Measurements from ENCODE around the gene WDR27.
"Not testable (repeated sequence)": the region's sequence is repeated elsewhere in the genome, so short reads cannot be mapped to it uniquely, and the experiment has no call there.

The WDR27 gene

DNA sequence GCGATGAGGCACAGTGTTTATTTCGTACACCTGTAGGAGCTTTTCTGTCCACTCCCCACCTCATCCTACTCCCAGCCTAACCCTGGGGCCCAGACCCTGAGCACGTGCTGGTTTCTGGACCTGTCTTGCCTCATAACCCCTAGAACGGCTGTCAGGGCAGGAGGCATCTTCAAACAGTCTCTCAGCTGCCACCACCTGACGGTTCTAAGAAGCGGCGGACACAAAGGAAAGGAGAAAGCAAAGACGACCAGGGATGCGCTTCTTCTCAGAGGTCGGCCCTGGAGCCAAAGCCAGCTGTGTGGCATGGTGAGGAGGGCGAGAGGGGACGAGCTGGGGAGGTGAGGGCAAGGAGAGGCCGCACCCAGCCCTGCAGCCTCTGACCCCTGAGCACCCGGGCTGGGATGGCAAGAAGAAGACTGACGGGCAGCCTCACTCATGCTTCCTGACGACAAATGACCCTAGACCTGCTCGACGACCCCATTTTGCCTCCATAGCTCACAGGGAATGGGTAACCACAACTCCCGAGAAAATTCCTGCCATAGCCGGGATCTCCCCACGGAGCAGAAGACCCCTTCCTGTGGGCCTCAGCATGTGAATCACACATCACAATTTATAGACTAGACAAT, 62.1 kb downstream of the WDR27 start:
- DNase-seq (ENCODE audit: low read depth): peak; percentile 14

DNA sequence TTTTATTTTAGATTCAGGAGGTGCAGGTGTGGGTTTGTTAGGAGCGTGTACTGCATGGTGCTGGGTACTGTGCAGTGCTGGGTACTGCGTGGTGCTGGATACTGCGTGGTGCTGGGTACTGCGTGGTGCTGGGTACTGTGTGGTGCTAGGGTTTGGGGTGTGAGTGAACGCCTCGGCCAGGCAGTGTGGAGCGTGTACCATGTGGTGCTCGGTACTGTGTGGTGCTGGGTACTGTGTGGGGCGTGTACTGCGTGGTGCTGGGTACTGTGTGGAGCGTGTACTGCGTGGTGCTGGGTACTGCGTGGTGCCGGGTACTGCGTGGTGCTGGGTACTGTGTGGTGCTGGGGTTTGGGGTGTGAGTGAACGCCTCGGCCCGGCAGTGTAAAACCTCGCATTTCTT, 62.9 kb downstream of the WDR27 start:
- DNase-seq (ENCODE audit: low read depth): no peak

DNA sequence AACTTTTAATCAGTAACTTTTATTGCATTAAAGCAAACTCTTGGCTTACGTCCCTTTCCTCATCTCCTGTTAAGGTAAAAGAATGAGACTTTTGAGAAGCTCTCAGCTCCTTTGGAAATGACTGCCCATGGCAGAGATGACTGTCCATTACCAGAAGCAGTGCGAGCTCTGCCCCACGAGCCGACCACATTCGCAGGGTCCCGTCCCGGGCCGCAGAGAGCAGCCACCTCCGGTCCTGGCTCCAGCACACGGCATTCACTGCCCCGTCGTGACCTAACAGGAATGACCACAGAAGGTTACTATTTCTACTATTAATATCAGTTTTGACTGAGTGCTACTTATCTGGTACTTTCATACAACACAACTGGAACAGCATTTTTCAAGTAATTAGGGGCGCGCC, 63.4 kb downstream of the WDR27 start:
- DNase-seq (ENCODE audit: low read depth): no peak

DNA sequence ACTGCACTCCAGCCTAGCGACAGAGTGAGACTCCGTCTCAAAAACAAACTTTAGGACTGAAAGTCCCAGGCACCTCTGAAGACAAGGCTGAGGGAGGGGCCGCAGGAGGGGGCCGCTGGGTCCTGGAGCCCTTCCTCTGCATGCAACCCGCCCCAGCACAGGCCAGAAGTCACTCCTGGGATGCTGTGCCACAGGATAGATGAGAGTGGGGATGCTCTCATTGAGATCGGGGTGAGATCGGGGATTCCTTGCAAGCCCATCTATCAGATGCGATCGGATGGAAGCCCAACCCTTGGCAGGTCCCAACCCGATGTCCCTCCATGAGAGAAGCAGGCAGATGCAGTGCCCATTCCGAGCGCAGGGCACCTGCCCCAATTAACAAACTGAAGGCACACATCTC, 66.5 kb downstream of the WDR27 start:
- no peak for DNase-seq (ENCODE audit: low read depth)

DNA sequence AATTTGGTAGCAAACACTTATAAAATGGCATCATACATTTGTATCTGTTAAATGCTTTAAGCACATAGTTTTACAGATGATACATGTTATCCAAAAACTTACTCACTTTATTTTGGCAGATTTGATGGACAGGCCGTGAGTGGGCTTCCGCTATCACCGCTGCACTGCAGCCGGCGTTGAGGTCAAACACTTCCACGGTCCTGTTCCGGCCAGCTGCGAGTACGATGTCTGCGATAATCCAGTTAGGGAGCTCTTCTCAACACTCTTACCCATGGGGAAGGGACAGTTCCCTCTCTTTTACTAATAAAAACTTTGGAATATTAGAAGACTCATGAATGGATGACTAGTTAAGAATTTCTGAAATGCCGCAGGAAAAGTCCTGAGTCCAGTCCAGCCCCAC, 69.0 kb downstream of the WDR27 start:
- DNase-seq (ENCODE audit: low read depth): no peak

DNA sequence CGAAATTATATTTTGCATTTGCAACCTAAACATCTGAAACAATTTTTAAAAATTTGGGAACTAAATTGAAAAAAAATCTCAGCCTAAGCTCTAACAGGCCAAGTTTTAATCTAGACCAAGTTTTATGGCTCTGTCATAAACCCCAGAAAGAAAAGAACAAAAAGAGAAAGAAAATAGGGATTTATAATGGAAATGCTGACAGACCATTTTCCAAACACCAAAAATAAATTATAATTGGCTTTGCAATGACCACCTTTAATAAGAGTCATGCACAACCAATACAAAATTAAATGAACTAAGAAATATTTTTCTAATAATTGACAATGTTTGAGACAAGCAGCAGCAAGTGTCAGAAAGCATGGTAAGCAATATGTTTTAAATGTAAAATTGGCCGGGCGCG, 72.6 kb downstream of the WDR27 start:
- no peak for DNase-seq (ENCODE audit: low read depth)

DNA sequence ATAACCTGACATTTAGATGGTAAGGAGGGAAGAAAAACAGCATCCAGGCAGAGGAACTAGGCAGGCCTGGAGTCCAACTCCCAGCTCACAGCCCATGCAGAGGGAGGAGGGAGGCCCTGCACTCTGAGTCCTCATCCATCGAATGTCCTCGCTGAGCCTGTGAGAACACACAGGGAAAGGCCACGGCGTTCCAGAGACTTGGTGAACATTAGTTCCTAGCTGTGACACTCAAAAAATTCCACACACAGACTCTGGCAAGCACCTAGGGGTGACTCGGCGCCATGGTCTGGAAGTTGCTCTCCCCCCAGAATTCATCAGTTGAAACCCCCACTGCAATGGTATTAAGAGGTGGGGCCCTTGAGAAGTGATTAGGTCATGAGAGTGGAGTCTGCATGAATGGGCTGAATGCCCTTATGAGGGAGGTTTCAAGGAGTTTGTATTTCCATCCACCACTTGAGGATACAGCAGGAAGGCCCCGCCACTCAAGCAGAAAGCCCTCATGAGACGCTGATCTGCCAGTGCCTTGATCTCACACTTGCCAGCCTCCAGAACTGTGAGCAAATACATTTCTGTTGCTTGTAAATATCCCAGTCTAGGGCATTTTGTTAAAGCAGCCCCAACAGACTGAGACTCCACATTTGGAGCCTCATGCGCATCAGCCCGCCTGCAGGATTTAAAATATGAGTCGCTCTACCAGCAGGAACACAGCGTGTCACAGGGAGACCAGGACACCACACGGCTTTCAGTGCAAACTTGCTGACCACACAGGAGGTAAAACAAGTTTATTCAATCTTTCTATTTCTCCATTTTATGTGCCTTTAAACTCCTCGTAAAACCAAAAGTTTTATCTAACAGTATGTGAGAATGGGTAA, 73.9 kb downstream of the WDR27 start:
- DNase-seq (ENCODE audit: low read depth): no peak

DNA sequence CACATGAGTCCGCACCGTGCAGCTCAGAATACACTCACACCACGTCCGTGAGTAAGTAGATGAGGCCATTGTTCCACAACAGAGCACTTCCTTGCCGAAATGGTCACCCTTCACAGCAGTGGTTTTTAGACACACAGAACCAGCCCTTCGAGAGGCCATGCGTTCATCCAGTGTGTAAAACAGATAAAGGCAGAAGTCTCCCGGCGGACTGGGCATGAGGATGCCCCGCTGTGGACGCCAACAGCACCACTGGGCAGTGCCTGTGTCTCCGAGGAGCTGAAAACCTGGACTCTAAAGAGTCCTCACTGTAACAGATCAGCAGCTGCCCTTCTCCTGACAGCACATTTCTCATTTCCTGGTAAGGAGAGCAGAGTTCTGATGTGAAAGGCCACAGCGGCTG, 75.2 kb downstream of the WDR27 start:
- DNase-seq (ENCODE audit: low read depth): no peak

DNA sequence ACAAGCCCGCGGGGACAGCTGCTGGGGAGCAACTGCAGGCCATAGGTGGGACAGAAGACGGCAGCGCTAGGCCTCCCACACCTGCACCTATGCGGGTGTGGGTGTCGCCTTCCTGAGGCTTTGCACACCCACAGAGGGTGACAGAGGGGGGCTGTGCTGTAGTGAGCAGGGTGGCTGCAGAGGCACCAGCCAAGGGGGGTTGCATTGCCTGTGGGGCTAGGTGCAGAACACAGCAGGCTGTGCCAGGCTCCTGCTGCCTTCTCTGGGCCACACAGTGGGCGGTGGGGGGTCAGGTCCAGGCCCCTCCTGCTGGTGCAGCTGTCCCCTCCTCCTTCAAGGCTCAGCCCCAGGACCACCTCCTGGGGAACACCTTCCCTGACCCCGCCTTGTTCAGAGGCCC, 75.7 kb downstream of the WDR27 start:
- DNase-seq (ENCODE audit: low read depth): no peak

DNA sequence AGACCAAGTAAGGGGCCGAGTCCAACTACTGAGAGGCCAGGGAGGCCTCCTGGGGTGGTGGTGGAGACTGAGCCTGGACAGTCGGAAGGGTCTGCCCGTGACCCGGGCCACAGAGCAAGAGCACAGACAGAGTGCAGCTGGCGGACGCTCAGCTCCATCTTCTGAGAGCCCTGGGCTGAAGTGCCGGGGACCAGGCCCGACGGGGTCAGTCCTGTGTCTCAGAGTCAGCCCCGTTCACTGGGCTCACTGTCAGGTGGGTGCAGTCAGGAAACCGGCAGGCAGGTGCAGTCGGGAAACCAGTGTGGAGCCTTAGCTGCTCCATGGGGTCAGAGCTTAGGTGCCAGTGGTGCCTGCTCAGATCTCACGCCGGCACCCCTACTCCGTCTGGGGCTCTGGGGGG, 76.5 kb downstream of the WDR27 start:
- no peak for DNase-seq (ENCODE audit: low read depth)

DNA sequence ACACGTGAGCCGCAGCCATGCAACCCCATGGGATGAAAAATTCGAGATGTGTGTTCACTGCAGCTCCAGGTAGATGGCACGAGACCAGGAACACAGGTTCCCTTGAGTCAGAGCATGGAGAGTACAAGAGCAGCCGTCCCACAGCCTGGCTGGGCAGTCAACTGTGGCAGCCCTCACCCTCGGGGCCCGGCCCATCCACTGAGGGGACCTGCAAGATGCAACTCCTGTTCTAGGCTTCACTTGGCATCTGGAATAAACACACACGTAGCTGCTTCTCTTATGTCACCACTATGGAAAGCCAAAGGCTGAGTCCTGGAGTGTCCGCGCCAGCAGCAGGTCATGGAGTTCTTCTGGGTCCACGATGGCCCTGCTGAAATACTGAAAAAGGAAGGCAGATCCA, 77.0 kb downstream of the WDR27 start:
- DNase-seq (ENCODE audit: low read depth): no peak

DNA sequence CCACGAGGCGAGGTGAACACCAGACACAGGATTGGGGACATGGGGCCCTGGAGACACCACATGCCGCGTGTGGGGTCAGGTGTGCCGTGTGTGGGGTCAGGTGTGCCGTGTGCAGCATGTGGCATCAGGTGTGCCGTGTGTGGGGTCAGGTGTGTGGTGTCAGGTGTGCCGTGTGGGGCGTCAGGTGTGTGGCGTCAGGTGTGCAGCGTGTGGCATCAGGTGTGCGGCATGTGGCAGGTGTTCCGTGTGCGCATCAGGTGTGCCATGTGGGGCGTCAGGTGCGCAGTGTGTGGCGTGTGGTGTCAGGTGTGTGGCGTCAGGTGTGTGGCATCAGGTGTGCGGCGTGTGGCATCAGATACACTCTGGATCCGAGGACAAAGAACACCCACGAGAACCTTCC, 77.9 kb downstream of the WDR27 start:
- DNase-seq (ENCODE audit: low read depth): no peak

DNA sequence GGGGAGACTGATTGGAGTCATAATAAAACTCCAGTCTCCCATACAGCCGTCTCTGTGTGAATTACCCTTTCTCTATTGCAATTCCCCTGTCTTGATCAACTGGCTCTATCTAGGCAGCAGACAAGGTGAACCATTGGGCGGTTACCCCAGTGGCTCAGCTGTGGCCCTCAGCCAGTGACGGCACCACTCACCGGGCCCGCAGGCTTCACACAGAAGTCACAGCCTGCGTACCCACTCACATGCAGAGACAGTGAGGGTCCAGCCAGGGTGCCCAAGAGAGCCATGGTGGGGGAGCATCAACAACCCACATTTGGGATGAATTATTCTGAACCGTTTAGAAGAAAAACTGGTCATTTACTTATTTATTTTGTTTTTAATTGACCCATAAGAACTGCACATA, 78.5 kb downstream of the WDR27 start:
- DNase-seq (ENCODE audit: low read depth): no peak

DNA sequence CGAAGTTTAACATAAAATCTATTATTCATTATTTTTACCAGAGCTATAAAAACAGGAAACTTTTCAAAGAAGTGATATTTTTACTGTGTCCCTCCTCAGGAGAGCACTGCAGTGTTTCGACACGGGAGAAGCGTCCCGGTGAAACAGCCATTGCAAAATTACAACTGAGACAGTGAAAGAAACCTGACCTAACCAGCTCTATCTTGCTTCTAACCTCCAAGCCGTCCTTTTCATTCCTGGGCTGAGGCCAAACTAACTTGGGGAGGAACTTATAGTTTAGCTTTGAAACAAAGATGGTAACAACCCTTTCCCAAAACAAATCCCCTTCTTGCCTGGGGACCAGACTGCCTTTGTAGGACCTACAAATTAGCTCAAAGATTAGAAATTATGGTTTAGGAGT, 79.2 kb downstream of the WDR27 start:
- no peak for DNase-seq (ENCODE audit: low read depth)

DNA sequence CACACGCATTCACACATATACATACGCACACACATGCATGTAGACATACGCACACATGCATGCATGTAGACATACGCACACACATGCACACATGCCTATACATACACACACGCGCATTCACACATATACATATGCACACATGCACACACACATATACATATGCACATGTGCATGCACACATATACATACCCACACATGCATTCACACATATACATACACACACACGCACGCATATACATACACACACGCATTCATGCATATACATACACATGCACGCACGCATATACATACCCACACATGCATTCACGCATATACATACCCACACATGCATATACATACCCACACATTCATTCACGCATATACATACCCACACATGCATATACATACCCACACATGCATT, 80.5 kb downstream of the WDR27 start:
- DNase-seq (ENCODE audit: low read depth): no peak

DNA sequence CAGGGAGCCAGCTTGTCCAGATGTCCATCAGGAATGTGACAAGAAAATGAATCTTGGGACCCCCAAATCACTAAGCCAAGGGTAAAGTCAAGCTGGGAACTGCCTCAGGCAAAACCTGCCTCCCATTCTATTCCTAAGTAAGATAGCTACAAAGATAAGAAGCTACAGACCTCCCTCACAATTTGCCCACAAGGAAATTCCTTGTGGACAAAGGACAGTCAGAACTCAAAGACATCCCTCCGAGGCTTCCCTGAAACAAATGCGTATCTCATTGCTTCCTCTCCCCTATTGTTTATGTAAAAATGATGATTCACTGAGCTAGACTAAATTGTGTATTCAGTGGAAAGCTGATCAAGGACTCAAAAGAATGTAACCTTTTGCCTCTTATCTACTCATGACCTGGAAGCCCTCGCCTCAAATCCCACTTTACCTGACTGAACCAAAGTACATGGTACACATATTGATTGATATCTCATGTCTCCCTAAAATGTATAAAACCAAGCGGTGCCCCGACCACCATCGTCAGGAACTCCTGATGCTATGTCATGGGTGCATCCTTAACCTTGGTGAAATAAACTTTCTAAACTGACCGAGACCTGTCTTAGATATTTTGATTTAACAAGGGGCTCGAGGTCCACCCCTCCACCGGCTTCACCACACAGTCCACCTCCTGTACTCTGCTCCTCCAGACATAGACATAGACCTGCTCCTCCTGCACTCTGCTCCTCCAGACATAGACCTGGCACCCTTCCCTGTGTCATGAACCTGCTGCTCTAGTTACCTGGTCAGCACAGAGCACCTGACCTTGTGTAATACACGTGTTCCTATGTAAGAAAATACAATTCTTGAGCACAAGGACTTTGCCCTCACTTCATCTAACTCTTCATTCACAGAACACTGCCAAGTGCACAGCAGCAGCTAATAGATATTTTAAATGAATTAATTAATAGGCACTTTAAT, 81.4 kb downstream of the WDR27 start:
- DNase-seq (ENCODE audit: low read depth): peak; percentile 85

DNA sequence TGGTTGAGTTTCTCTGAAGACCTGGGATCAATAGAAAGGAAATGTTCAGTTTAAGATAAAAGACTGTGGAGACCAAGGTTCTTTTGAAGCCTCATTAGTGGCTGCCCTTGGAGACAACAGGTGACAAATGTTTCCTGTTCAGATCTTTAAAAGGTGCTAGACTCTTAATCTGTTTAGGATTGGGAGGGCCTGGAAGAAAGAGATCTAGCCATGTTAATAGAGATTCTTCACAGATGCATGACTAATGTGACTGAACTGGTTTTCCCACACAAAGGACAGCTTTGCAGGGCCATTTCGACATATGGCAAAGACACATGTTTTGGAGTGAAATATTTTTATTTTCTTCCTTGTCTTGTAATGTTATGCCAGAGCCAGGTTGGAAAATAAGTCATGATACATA, 82.2 kb downstream of the WDR27 start:
- peak; percentile 69 for DNase-seq (ENCODE audit: low read depth)

DNA sequence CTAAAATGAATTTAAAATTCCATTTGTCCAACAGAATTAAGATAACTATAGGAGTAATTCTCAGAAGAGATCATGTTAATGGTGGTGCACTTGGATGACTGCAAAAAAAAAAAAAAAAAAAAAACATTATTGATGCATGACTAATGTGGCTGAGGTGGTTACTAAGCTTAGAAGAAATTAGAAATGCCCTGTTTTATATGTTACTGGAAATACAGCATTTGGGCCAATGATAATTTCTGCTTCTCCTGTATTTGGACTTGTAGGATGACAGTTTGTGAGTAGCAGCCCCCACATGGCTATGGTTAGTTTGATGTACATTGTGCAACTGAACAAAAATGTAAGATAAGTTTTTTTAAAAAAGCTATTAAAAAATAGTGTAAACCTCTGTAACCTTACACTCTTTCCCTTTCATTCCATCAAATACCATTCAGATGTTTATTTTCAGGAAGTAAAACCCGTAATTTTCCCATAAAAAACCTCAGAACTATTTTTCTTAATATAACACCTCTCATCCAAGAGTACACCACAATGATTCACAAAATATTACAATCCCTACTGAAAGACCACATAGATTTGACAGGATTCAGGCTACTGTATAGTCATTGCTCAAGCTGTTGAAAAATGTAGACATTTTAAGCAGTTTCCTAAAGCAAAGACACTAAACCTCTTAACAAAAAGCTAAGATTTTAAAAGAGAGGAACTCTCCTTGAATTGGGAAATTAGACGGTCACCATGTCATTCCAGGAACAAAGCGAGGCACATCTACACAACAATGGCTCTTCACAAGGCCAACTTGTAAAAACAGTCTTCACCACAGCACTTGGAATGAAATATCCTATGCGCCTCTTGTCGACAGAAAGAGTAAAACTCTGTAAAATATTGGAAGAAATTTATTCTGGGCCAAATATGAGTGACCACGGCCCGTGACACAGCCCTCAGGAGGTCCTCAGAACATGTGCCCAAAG, 83.0 kb downstream of the WDR27 start:
- peak; percentile 98 for DNase-seq (ENCODE audit: low read depth)

DNA sequence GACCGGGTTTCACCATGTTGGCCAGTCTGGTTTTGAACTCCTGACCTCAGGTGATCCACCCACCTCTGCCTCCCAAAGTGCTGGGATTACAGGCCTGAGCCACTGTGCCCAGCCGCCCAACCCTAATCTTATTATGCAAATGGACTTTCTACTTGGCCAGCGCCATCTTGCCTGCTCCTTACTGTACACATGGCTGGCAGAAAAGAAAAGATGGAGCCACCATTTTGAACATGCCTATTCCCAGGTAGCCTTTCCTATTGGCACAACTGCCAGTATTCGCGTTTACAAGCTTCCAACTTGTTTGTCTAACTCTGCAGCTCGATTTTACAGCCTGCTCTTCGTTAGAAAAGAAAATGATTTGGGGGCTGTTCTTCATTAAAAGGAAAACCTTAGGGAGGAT, 84.3 kb downstream of the WDR27 start:
- DNase-seq (ENCODE audit: low read depth): no peak

DNA sequence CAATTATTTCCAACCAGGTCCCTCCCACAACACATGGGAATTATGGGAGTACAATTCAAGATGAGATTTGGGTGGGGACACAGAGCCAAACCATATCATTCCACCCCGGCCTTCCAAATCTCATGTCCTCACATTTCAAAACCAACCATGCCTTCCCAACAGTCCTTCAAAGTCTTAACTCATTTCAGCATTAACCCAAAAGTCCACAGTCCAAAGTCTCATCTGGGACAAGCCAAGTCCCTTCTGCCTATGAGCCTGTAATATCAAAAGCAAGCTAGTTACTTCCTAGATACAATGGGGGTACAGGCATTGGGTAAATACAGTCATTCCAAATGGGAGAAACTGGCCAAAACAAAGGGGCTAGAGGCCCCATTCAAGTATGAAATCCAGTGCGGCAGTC, 93.2 kb downstream of the WDR27 start:
- not testable (repeated sequence) for DNase-seq (ENCODE audit: low read depth)

DNA sequence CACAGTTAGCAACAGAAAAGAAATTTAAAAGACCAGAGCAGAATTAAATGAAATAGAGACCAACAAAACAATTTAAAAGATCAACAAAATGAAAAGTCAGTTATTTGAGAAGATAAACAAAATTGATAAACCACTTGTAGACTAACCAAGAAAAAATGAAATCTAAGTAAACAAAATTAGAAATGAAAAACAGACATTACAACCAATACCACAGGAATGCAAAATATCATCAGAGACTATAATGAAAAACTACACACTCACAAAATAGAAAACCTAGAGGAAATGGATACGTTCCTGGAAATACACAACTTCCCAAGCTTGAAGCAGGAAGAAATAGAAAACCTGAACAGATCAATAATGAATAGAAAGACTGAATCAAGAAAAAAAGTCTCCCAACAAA, 97.8 kb downstream of the WDR27 start:
- no peak for DNase-seq (ENCODE audit: low read depth)

DNA sequence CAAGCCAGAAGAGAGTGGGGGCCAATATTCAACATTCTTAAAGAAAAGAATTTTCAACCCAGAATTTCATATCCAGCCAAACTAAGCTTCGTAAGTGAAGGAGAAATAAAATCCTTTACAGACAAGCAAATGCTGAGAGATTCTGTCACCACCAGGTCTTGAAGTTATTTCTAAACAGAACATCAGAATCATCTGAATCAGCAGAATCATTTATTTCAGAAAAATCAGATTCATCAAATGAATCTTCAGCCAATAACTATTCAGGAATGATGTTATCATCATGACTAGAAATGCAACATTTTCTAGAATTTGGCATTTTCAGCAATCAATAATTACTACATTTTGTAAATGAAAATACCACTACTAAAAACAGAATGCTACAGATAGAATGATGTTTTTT, 100.7 kb downstream of the WDR27 start:
- DNase-seq (ENCODE audit: low read depth): not testable (repeated sequence)

Measured in EH (cell line).